ENCODE measurements around the gene GRM2. TPM values are rescaled to one million over a fixed set of nuclear protein-coding genes. Genes with fewer than 3 reads are reported as not detected.

GRM2 gene
- total RNA-seq, 4 donors from 2014 or later: 0.18 to 0.20 TPM; not detected in 2

DNA sequence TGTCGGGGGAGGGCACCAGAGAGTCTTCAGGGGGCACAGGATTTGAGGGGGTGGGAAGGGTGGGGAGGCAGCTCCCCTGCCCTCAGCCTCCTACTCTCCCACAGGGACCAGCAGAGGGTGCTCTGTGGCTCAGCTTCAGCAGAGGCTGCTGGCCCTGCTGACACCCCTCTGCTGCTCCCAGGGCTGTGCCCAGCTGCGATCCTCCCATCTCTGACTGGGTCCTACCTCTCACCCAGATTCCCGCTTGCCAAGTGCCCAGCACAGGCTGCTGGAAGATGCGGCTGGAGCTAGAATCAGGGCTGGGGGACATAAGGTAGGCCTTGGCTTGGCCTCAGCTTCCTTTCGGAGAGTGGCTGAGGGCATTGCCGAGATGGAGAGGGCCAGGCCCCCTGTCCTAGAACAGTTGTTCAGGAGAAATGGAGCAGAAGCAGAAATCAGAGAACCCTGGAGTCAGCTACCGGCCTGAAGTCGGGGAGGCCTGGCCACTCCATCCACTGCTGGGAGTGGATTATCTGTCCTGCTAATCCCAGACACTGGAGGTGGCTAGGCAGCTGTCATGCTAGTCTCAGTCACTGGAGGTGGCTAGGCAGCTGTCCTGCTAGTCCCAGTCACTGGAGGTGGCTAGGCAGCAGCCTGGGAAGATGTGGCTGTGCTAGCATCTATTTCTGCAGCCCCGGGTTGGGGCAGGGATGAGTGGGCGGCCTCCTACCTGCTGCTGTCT is 3.9 kb downstream of the GRM2 start:
- Histone ChIP-seq H3K27ac (no peak overlapping the region), H3K27me3 (no peaks in the 10 kb centered on the region), H3K36me3 (no peaks in the 10 kb centered on the region), H3K9me3 (no peaks in the 10 kb centered on the region), H3K4me3 (no peak overlapping the region), H3K4me1 (no peaks in the 10 kb centered on the region)
- ATAC-seq: no peak
- TF ChIP-seq CTCF (IDR thresholded peaks at IDR 0.05 in 4 of 5, conservative IDR thresholded peaks at IDR 0.05 in 1 of 5) (no peak), POLR2A (IDR thresholded peaks at IDR 0.05) (no peak)
- DNase-seq: peak in 1 of 2 donors; percentile 2
- in situ Hi-C loops (cut with MboI; ENCODE audit: low sequenced_read_pairs in 4 of 4): no loop called here
- intact Hi-C loops (cut with DNase I; ENCODE audit: low total_unique reads): no loop called here

GRCh38 chr3:51711352-51712037 is 4.6 kb downstream of the GRM2 start:
- no peak overlapping the region for H3K4me3 ChIP-seq
- H3K4me1 ChIP-seq: no peaks in the 10 kb centered on the region
- no peak for DNase-seq
- no peaks in the 10 kb centered on the region for H3K9me3 ChIP-seq
- in situ Hi-C loops (cut with MboI; ENCODE audit: low sequenced_read_pairs in 4 of 4) (no loop called here), intact Hi-C loops (cut with DNase I; ENCODE audit: low total_unique reads) (no loop called here)
- H3K27me3 ChIP-seq: no peaks in the 10 kb centered on the region
- H3K27ac ChIP-seq: no peak overlapping the region
- TF ChIP-seq CTCF (IDR thresholded peaks at IDR 0.05 in 4 of 5, conservative IDR thresholded peaks at IDR 0.05 in 1 of 5) (no peak), POLR2A (IDR thresholded peaks at IDR 0.05) (no peak)
- ATAC-seq: no peak
- H3K36me3 ChIP-seq: no peaks in the 10 kb centered on the region

DNA sequence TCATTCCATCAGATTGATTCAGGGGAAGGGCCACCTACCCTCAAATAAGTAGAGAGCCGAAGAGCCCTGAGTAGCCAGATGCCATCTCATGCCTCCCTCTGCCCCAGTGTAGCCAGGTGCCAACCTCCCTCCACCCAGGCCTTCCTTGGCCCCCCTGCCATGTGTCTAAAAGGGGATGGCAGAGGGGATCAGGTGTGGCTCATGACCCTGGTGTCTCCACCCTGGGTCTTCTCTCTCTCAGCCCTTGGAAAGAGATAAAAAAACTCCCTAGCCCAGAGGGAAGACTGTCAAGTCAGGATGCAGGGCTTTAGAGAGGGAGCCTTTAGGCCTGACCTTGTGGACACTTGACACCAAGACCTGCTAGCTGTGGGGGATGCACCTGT is 5.2 kb downstream of the GRM2 start:
- no peaks in the 10 kb centered on the region for H3K36me3 ChIP-seq
- TF ChIP-seq CTCF (IDR thresholded peaks at IDR 0.05 in 4 of 5, conservative IDR thresholded peaks at IDR 0.05 in 1 of 5) (no peak), POLR2A (IDR thresholded peaks at IDR 0.05) (no peak)
- no peak overlapping the region for H3K27ac ChIP-seq
- ATAC-seq (no peak), DNase-seq (no peak)
- H3K9me3 ChIP-seq: no peaks in the 10 kb centered on the region
- H3K27me3 ChIP-seq: no peaks in the 10 kb centered on the region
- H3K4me3 ChIP-seq: no peak overlapping the region
- H3K4me1 ChIP-seq: no peaks in the 10 kb centered on the region
- intact Hi-C loops (cut with DNase I; ENCODE audit: low total_unique reads): no loop called here
- in situ Hi-C loops (cut with MboI; ENCODE audit: low sequenced_read_pairs in 4 of 4): no loop called here

DNA sequence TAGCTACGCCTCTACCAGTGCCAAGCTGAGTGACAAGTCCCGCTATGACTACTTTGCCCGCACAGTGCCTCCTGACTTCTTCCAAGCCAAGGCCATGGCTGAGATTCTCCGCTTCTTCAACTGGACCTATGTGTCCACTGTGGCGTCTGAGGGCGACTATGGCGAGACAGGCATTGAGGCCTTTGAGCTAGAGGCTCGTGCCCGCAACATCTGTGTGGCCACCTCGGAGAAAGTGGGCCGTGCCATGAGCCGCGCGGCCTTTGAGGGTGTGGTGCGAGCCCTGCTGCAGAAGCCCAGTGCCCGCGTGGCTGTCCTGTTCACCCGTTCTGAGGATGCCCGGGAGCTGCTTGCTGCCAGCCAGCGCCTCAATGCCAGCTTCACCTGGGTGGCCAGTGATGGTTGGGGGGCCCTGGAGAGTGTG is 5.7 kb downstream of the GRM2 start:
- DNase-seq (no peak), ATAC-seq (no peak)
- no peaks in the 10 kb centered on the region for H3K4me1 ChIP-seq
- intact Hi-C loops (cut with DNase I; ENCODE audit: low total_unique reads): no loop called here
- no peaks in the 10 kb centered on the region for H3K36me3 ChIP-seq
- H3K27ac ChIP-seq: no peak overlapping the region
- no peaks in the 10 kb centered on the region for H3K27me3 ChIP-seq
- TF ChIP-seq POLR2A (IDR thresholded peaks at IDR 0.05): no peak
- in situ Hi-C loops (cut with MboI; ENCODE audit: low sequenced_read_pairs in 4 of 4): no loop called here
- no peak overlapping the region for H3K4me3 ChIP-seq
- no peaks in the 10 kb centered on the region for H3K9me3 ChIP-seq

DNA sequence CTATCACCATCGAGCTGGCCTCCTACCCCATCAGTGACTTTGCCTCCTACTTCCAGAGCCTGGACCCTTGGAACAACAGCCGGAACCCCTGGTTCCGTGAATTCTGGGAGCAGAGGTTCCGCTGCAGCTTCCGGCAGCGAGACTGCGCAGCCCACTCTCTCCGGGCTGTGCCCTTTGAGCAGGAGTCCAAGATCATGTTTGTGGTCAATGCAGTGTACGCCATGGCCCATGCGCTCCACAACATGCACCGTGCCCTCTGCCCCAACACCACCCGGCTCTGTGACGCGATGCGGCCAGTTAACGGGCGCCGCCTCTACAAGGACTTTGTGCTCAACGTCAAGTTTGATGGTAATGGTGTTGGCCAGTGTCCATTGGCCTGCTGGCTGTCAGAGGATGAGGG is 6.1 kb downstream of the GRM2 start:
- Histone ChIP-seq H3K4me3 (no peak overlapping the region), H3K36me3 (no peaks in the 10 kb centered on the region), H3K4me1 (no peaks in the 10 kb centered on the region), H3K9me3 (no peaks in the 10 kb centered on the region), H3K27me3 (no peaks in the 10 kb centered on the region), H3K27ac (no peak overlapping the region)
- no peak for TF ChIP-seq CTCF (IDR thresholded peaks at IDR 0.05 in 4 of 5, conservative IDR thresholded peaks at IDR 0.05 in 1 of 5)
- no peak for TF ChIP-seq POLR2A (IDR thresholded peaks at IDR 0.05)
- intact Hi-C loops (cut with DNase I; ENCODE audit: low total_unique reads): no loop called here
- DNase-seq (no peak), ATAC-seq (no peak)
- in situ Hi-C loops (cut with MboI; ENCODE audit: low sequenced_read_pairs in 4 of 4): no loop called here

Data from gastrocnemius medialis (tissue), 4 donors.